ENCODE results near the gene PARVA. TPM values are rescaled to one million over a fixed set of nuclear protein-coding genes. Genes with fewer than 3 reads are reported as not detected.

PARVA gene
- total RNA-seq, 2 experiments from 2014 or later = 0.08 to 0.98 TPM

- Histone ChIP-seq H3K9me3 (ENCODE audit: control insufficient read depth in 1 of 2, insufficient read depth in 1 of 2, low read length in 2 of 2) (no peaks in the 10 kb centered on the region), H3K27ac (ENCODE audit: low read depth in 1 of 2, low read length in 2 of 2) (no peak overlapping the region), H3K27me3 (ENCODE audit: control insufficient read depth in 1 of 2, insufficient read depth in 2 of 2, low read length in 2 of 2) (no peaks in the 10 kb centered on the region), H3K4me1 (ENCODE audit: insufficient read depth, low read length) (no peaks in the 10 kb centered on the region), H3K4me3 (ENCODE audit: low read length) (no peak overlapping the region), H3K36me3 (ENCODE audit: insufficient read depth, low read length) (no peaks in the 10 kb centered on the region)
- no peak overlapping the region for H3K27ac Mint-ChIP-seq
- no peak for TF ChIP-seq CTCF (IDR thresholded peaks at IDR 0.05)
- DNase-seq (no peak), ATAC-seq (ENCODE audit: poor library complexity) (no peak)
- CTCF ChIA-PET = no interaction called here
- intact Hi-C loops (cut with DNase I, micrococcal nuclease) = no loop called here
- H3K4me1 Mint-ChIP-seq (ENCODE audit: low read depth) = no peaks in the 10 kb centered on the region
- H3K27me3 Mint-ChIP-seq = no peaks in the 10 kb centered on the region
- no peaks in the 10 kb centered on the region for H3K9me3 Mint-ChIP-seq
- H3K4me3 Mint-ChIP-seq = no peak overlapping the region
- no peaks in the 10 kb centered on the region for H3K36me3 Mint-ChIP-seq (ENCODE audit: low read depth)
- POLR2A ChIA-PET = no interaction called here
Observed at GRCh38 chr11:12526789-12527188, 149.4 kb downstream of the PARVA start.

DNA sequence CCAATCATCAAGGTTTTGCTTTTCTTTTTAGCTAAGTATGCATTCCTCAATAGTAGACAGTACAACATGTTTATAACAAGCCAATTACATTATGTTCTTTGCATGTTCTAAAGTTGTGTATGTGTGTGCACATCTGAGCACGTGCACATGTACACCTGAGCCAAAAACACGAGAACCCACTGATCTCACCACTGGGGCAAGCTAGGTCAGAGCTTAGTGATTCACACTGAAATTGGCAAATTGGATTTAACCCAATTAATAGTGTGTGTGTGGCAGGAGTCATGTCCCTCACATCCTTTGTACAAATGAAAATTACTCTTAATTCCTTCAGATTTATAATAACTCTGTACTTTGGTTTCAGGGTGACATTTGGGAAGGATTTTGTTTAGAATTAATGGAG lies 151.1 kb downstream of the PARVA start:
- DNase-seq (no peak), ATAC-seq (ENCODE audit: poor library complexity) (no peak)
- H3K9me3 ChIP-seq (ENCODE audit: control insufficient read depth in 1 of 2, insufficient read depth in 1 of 2, low read length in 2 of 2) = no peaks in the 10 kb centered on the region
- no peaks in the 10 kb centered on the region for H3K4me1 ChIP-seq (ENCODE audit: insufficient read depth, low read length)
- no peaks in the 10 kb centered on the region for H3K36me3 ChIP-seq (ENCODE audit: insufficient read depth, low read length)
- H3K27me3 Mint-ChIP-seq = peaks cover 2% of the 10 kb centered on the region
- intact Hi-C loops (cut with DNase I, micrococcal nuclease) = no loop called here
- no peak overlapping the region for H3K4me3 ChIP-seq (ENCODE audit: low read length)
- ChIA-PET CTCF (no interaction called here), POLR2A (no interaction called here)
- H3K4me1 Mint-ChIP-seq (ENCODE audit: low read depth) = no peaks in the 10 kb centered on the region
- H3K9me3 Mint-ChIP-seq = no peaks in the 10 kb centered on the region
- no peak overlapping the region for H3K27ac ChIP-seq (ENCODE audit: low read depth in 1 of 2, low read length in 2 of 2)
- no peaks in the 10 kb centered on the region for H3K27me3 ChIP-seq (ENCODE audit: control insufficient read depth in 1 of 2, insufficient read depth in 2 of 2, low read length in 2 of 2)
- no peak overlapping the region for H3K4me3 Mint-ChIP-seq
- no peak for TF ChIP-seq CTCF (IDR thresholded peaks at IDR 0.05)
- no peak overlapping the region for H3K27ac Mint-ChIP-seq
- no peaks in the 10 kb centered on the region for H3K36me3 Mint-ChIP-seq (ENCODE audit: low read depth)

- CTCF ChIA-PET = no interaction called here
- Histone ChIP-seq H3K27me3 (ENCODE audit: control insufficient read depth in 1 of 2, insufficient read depth in 2 of 2, low read length in 2 of 2) (no peaks in the 10 kb centered on the region), H3K27ac (ENCODE audit: low read depth in 1 of 2, low read length in 2 of 2) (no peak overlapping the region), H3K9me3 (ENCODE audit: control insufficient read depth in 1 of 2, insufficient read depth in 1 of 2, low read length in 2 of 2) (no peaks in the 10 kb centered on the region), H3K36me3 (ENCODE audit: insufficient read depth, low read length) (no peaks in the 10 kb centered on the region), H3K4me1 (ENCODE audit: insufficient read depth, low read length) (no peaks in the 10 kb centered on the region), H3K4me3 (ENCODE audit: low read length) (no peak overlapping the region)
- POLR2A ChIA-PET = no interaction called here
- Mint-ChIP-seq H3K27ac (no peak overlapping the region), H3K4me3 (no peak overlapping the region), H3K9me3 (no peaks in the 10 kb centered on the region), H3K36me3 (ENCODE audit: low read depth) (no peaks in the 10 kb centered on the region), H3K27me3 (peaks cover 4% of the 10 kb centered on the region), H3K4me1 (ENCODE audit: low read depth) (no peaks in the 10 kb centered on the region)
- no peak for DNase-seq
- intact Hi-C loops (cut with DNase I, micrococcal nuclease) = no loop called here
- no peak for ATAC-seq (ENCODE audit: poor library complexity)
- no peak for TF ChIP-seq CTCF (IDR thresholded peaks at IDR 0.05)
Observed at GRCh38 chr11:12529041-12529440, 151.7 kb downstream of the PARVA start.

All from CD4-positive, alpha-beta T cell (primary cell).